ENCODE data around the gene CAB39.

Gene CAB39

GRCh38 chr2:230843132-230843531 is 130.5 kb downstream of the CAB39 start:
- TF ChIP-seq CTCF (IDR thresholded peaks at IDR 0.05; ENCODE audit: extremely low read depth, insufficient read depth, missing control alignments), result no peak
- in situ Hi-C loops (cut with MboI; ENCODE audit: low pct_unique_long_range_greater_than_20kb, low sequenced_read_pairs, unreplicated experiment), result no loop called here
- no peak for DNase-seq (ENCODE audit: low spot score)

- DNase-seq (ENCODE audit: low spot score), result no peak
- no peak for TF ChIP-seq CTCF (IDR thresholded peaks at IDR 0.05; ENCODE audit: extremely low read depth, insufficient read depth, missing control alignments)
- in situ Hi-C loops (cut with MboI; ENCODE audit: low pct_unique_long_range_greater_than_20kb, low sequenced_read_pairs, unreplicated experiment), result no loop called here
Observed at GRCh38 chr2:230846360-230846759, 133.7 kb downstream of the CAB39 start.

- in situ Hi-C loops (cut with MboI; ENCODE audit: low pct_unique_long_range_greater_than_20kb, low sequenced_read_pairs, unreplicated experiment), result no loop called here
- peak; percentile 88 for TF ChIP-seq CTCF (IDR thresholded peaks at IDR 0.05; ENCODE audit: extremely low read depth, insufficient read depth, missing control alignments)
- DNase-seq (ENCODE audit: low spot score), result peak; percentile 89
Observed at GRCh38 chr2:230847883-230848388, 135.3 kb downstream of the CAB39 start.

GRCh38 chr2:230849633-230850357 is 137.2 kb downstream of the CAB39 start:
- peak; percentile 90 for TF ChIP-seq CTCF (IDR thresholded peaks at IDR 0.05; ENCODE audit: extremely low read depth, insufficient read depth, missing control alignments)
- in situ Hi-C loops (cut with MboI; ENCODE audit: low pct_unique_long_range_greater_than_20kb, low sequenced_read_pairs, unreplicated experiment), result no loop called here
- peak; percentile 81 for DNase-seq (ENCODE audit: low spot score)

- TF ChIP-seq CTCF (IDR thresholded peaks at IDR 0.05; ENCODE audit: extremely low read depth, insufficient read depth, missing control alignments), result peak; percentile 3
- no peak for DNase-seq (ENCODE audit: low spot score)
- in situ Hi-C loops (cut with MboI; ENCODE audit: low pct_unique_long_range_greater_than_20kb, low sequenced_read_pairs, unreplicated experiment), result no loop called here
Observed at GRCh38 chr2:230850358-230850658, 137.7 kb downstream of the CAB39 start.

GRCh38 chr2:230852113-230852512 is 139.5 kb downstream of the CAB39 start:
- in situ Hi-C loops (cut with MboI; ENCODE audit: low pct_unique_long_range_greater_than_20kb, low sequenced_read_pairs, unreplicated experiment), result no loop called here

More at GRCh38 chr2:230852113-230852512, 139.5 kb downstream of the CAB39 start:
- DNase-seq (ENCODE audit: low spot score), result no peak
- no peak for TF ChIP-seq CTCF (IDR thresholded peaks at IDR 0.05; ENCODE audit: extremely low read depth, insufficient read depth, missing control alignments)
